ENCODE results near the gene NAV2.

The NAV2 gene

GRCh38 chr11:19683862-19684491, 28.7 kb upstream of the NAV2 start:
- no peak for DNase-seq

- no peak for DNase-seq
Measured at GRCh38 chr11:19686234-19686633, 26.4 kb upstream of the NAV2 start.

GRCh38 chr11:19687392-19687791, 25.2 kb upstream of the NAV2 start:
- DNase-seq: no peak

- no peak for DNase-seq
Measured at GRCh38 chr11:19689281-19690000, 23.2 kb upstream of the NAV2 start.

GRCh38 chr11:19690885-19691284, 21.8 kb upstream of the NAV2 start:
- no peak for DNase-seq

- DNase-seq: no peak
Measured at GRCh38 chr11:19691815-19692500, 20.7 kb upstream of the NAV2 start.

GRCh38 chr11:19693146-19693545, 19.5 kb upstream of the NAV2 start:
- DNase-seq: no peak

GRCh38 chr11:19694796-19695345, 17.8 kb upstream of the NAV2 start:
- DNase-seq: no peak

- no peak for DNase-seq
Measured at GRCh38 chr11:19696073-19696472, 16.6 kb upstream of the NAV2 start.

GRCh38 chr11:19696904-19697303, 15.7 kb upstream of the NAV2 start:
- DNase-seq: no peak

- DNase-seq: no peak
Measured at GRCh38 chr11:19697721-19698121, 14.9 kb upstream of the NAV2 start.

- no peak for DNase-seq
Measured at GRCh38 chr11:19698493-19699292, 13.9 kb upstream of the NAV2 start.

- no peak for DNase-seq
Measured at GRCh38 chr11:19701421-19701820, 11.2 kb upstream of the NAV2 start.

GRCh38 chr11:19702620-19703019, 10.0 kb upstream of the NAV2 start:
- DNase-seq: no peak

GRCh38 chr11:19703211-19703610, 9.4 kb upstream of the NAV2 start:
- DNase-seq: no peak

GRCh38 chr11:19704213-19704612, 8.4 kb upstream of the NAV2 start:
- DNase-seq: no peak

GRCh38 chr11:19705936-19706335, 6.7 kb upstream of the NAV2 start:
- DNase-seq: no peak

GRCh38 chr11:19711911-19712280, 741 bp upstream of the NAV2 start:
- DNase-seq: no peak

GRCh38 chr11:19713196-19714021, 772 bp downstream of the NAV2 start:
- no peak for DNase-seq

- DNase-seq: no peak
Measured at GRCh38 chr11:19714022-19714386, 1.4 kb downstream of the NAV2 start.

GRCh38 chr11:19714387-19715363, 2.0 kb downstream of the NAV2 start:
- no peak for DNase-seq
